NB4 (cell line): ENCODE measurements around the gene WSCD2.

Source experiments
- MYC ChIP-seq: IDR thresholded peaks from 2 replicates; pipeline ENCODE4 v1.6.1; 2011; ENCODE audit warnings: low read depth, low read length
- POLR2A ChIP-seq: IDR thresholded peaks from 2 replicates; pipeline ENCODE4 v1.6.1; 2011; ENCODE audit warnings: mild to moderate bottlenecking; ENCODE audit not compliant: insufficient read length; ENCODE audit errors: extremely low read depth
- TF ChIP-seq, protein P1 (sequence below): IDR thresholded peaks from one replicate; pipeline ENCODE4 v1.5.1; 2012; ENCODE audit warnings: low read depth, low read length

GRCh38 chr12:108257004-108257403 is 127.9 kb downstream of the WSCD2 start:
- TF ChIP-seq, protein P1, sequence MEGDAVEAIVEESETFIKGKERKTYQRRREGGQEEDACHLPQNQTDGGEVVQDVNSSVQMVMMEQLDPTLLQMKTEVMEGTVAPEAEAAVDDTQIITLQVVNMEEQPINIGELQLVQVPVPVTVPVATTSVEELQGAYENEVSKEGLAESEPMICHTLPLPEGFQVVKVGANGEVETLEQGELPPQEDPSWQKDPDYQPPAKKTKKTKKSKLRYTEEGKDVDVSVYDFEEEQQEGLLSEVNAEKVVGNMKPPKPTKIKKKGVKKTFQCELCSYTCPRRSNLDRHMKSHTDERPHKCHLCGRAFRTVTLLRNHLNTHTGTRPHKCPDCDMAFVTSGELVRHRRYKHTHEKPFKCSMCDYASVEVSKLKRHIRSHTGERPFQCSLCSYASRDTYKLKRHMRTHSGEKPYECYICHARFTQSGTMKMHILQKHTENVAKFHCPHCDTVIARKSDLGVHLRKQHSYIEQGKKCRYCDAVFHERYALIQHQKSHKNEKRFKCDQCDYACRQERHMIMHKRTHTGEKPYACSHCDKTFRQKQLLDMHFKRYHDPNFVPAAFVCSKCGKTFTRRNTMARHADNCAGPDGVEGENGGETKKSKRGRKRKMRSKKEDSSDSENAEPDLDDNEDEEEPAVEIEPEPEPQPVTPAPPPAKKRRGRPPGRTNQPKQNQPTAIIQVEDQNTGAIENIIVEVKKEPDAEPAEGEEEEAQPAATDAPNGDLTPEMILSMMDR: no peak
- TF ChIP-seq POLR2A (no peak), MYC (no peak)
